ENCODE measurements around the gene DNAJA4. TPM values are rescaled to one million over a fixed set of nuclear protein-coding genes. Genes with fewer than 3 reads are reported as not detected.

DNAJA4 gene
- 3.4 and 4.0 TPM in 2 replicates for total RNA-seq

DNA sequence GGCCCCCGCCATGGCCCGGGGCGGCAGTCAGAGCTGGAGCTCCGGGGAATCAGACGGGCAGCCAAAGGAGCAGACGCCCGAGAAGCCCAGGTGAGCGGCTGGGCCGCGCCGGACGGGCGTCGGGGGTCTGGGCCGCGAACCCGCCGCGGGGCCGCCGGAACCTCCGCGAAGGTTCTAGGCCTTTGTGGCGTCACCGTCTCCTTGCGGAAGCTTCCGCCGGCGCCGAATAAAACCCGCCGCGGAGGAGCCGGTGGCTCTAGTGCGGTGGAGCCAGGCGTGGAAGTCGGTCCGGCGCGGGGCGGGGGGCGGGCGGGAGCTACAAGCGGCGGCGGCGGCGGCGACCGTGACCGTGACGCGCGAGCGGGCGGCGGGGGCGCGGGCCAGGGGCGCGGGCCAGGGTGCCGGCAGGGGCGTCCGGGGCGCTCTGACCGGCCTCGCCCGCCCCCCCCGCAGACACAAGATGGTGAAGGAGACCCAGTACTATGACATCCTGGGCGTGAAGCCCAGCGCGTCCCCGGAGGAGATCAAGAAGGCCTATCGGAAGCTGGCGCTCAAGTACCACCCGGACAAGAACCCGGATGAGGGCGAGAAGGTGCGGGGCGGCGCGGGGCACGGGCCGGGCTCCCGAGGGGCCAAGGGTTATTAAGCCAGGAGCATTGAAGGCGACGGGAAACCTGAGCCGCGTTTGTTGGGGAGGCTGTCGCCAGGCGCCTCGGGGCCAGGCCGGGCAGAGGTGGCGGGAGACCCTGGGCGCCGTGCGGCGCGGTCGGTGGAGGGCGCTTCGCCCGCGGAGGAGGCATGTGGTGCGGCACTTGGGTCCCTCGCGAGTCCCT is at the start of gene DNAJA4:
DNAJA4 (plus strand) TSS at position 259 of the 833 bp plus-strand sequence; CDS start at position 461, 202 bp downstream.

DNA sequence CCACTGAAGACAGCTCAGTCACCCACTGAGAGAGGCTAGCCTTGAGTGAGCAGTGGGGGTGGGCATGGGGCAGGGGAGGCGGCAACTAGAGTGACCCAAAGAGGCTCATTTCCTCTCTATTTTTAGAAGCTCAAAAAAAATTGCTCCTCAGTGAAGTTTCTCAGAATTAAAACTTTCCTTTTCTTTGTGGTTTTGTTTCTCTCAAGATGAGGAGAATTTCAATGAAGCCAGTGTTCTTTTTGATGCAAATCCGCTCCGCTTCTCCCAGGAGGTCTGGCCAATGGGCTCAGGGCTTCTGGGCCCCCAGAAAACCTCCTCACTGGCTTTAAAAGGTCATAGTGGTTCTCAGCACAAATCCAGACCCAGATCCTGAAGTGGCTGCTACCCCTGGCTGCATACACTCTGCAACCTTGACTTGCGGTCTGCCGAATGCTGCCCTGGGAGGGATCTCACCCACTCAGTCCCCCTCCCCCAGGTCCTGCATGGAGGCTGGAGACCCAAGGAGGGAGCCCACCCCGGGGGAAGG is 29.8 kb upstream of the DNAJA4 start, which contains the start of gene ACSBG1:
ACSBG1 (minus strand) TSS at position 51 of the 526 bp plus-strand sequence. CDS start 64 bp downstream, outside the sequence.

DNA sequence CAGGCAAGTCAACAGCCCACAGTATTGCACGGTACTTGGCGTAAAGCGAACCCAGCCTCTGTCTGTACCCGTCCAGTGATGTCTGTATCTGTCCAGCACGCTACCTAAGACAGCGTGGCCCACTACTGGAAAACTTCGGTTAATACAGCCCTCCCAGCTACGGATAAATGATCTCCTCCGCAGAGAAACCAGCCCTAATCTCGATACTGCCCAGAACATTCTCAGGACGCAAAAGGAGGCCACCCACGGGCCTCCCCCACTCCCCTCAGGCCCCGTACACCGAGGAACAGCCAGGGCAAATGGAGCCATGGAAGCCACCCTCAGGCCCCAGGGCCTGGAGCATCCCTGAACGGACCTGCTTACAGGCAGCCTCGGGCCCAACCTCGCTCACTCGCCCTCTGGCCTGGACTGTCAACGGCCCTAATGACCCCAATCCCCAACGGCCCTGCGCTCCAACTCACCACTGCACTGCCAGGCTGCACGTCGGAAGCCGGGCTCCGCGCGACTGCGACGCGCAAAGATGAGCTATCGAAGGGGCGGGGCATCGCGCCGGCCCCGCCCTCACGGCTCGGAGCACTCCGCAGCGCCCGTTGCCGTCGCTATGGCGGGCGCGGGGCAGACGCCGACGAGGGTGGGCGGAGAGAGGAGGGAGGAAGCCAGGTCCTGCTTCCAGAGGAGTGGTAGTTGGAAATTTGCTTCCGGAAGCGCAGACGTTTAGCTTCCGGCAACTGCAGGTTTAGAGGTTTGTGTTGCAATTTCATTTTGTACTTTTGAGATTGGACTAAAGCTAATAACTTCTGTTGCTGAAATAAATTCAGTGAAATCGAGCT is 35.0 kb downstream of the DNAJA4 start, which contains the start of gene SKIC8:
SKIC8 (minus strand) TSS at position 509 of the 830 bp plus-strand sequence. CDS start 3,923 bp downstream, outside the sequence.

Other genes with a start within 250 kb of the DNAJA4 start
- 50.7 and 58.5 TPM in 2 replicates for gene TBC1D2B, start 186.9 kb upstream of the DNAJA4 start, total RNA-seq
- not detected in 2 replicates for gene SH2D7, start 172.0 kb upstream of the DNAJA4 start, total RNA-seq
- 2.8 and 3.6 TPM in 2 replicates for gene CIB2, start 133.1 kb upstream of the DNAJA4 start, total RNA-seq
- gene IDH3A, start 115.2 kb upstream of the DNAJA4 start, total RNA-seq = 43.3 and 56.2 TPM in 2 replicates
- not detected in 2 replicates for gene ACSBG1, start 30.0 kb upstream of the DNAJA4 start, total RNA-seq
- 41.2 and 48.3 TPM in 2 replicates for gene SKIC8, start 35.0 kb downstream of the DNAJA4 start, total RNA-seq
- gene CRABP1, start 75.8 kb downstream of the DNAJA4 start, total RNA-seq = not detected in 2 replicates
- gene IREB2, start 173.7 kb downstream of the DNAJA4 start, total RNA-seq = 25.1 and 36.1 TPM in 2 replicates
- gene HYKK, start 243.0 kb downstream of the DNAJA4 start, total RNA-seq = 1.7 and 2.0 TPM in 2 replicates

Data from smooth muscle cell of the pulmonary artery (primary cell).